Activated CD8-positive, alpha-beta memory T cell treated with anti-CD3 and anti-CD28 coated beads for 36 hours (primary cell): ENCODE results near the gene MPP3. TPM values are rescaled to one million over a fixed set of nuclear protein-coding genes. Genes with fewer than 3 reads are reported as not detected.

Experiments
- CTCF ChIA-PET: fragments of 350-600 bp; sonication (Branson Sonifier 250); formaldehyde crosslinking; loops from one replicate; lab custom pipeline; 2021; ENCODE audit warnings: antibody characterized with exemption; lab: Charles Lee
- POLR2A ChIA-PET: fragments of 350-600 bp; sonication (Branson Sonifier 250); formaldehyde crosslinking; loops from one replicate; lab custom pipeline; 2021; ENCODE audit warnings: antibody characterized with exemption; lab: Charles Lee
- total RNA-seq, 2 experiments: library from RNA; stranded (reverse); gene quantifications; one replicate each; pipeline ENCODE4 v1.2.3, GENCODE V29; 2021

Gene MPP3
- total RNA-seq, 2 experiments from 2014 or later, result 0.40 to 0.78 TPM

DNA sequence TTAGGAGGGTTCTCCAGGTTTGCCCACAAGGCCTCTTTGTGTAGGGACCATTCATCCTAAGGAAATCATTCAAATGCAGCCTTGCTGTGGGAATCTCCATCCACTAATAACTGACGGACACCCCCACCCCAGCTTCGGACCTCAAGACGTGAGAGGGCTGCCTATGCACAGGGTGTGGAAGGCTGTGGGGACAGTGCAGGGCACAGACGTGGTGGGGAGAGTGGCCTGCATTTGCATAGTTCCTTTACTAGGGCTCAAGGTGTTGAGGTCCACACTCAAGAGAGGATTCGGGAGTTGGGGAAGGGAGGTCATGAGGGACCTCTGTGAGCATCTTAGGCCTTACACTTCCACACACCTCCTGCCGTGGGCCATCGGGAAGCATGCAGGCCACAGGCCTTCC lies 64.0 kb downstream of the MPP3 start:
- POLR2A ChIA-PET, result no interaction called here

DNA sequence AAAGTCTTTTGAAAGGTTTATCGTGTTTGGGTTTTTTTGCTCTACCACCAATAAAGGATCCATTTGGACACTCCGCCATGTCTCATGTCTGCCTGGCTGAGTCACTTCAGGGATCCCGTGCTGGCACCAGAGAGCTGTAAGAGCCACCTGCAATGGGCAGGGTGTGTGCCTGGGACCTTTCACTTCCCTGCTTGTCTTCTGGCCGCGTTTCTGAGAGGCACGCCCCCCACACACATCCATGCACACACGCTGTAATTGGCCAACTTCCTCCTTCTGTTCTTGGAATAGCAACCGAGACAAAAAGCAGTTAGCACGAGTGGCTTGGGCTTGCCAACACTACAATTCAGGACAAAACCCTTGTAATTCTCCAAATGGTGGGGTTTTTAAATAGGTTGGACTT lies 64.6 kb downstream of the MPP3 start:
- ChIA-PET CTCF (interaction anchor here (1.5 to 3.7 kb wide), 2 partner anchors 75 to 79 kb away, joined by 4 to 25 read pairs; no protein-coding TSS in a partner anchor), POLR2A (no interaction called here)

More for the DNA sequence above, 64.0 kb downstream of the MPP3 start:
- CTCF ChIA-PET, result no interaction called here

GRCh38 chr17:43767713-43768059 lies 65.3 kb downstream of the MPP3 start:
- ChIA-PET POLR2A (no interaction called here), CTCF (interaction anchor here (0.6 to 3.7 kb wide), 7 partner anchors 10 to 198 kb away, joined by 3 to 25 read pairs (median 4); partner anchors contain the start of gene DUSP3)

GRCh38 chr17:43767053-43767712 lies 65.8 kb downstream of the MPP3 start:
- ChIA-PET POLR2A (no interaction called here), CTCF (interaction anchor here (0.6 to 3.7 kb wide), 10 partner anchors 8 to 197 kb away, joined by 3 to 25 read pairs (median 4); partner anchors contain the start of gene DUSP3)

GRCh38 chr17:43766413-43767052 lies 66.4 kb downstream of the MPP3 start:
- ChIA-PET CTCF (interaction anchor here (0.7 to 3.7 kb wide), 18 partner anchors 8 to 743 kb away, joined by 3 to 25 read pairs (median 4); partner anchors contain the start of genes CD300LG, CFAP97D1 and DUSP3), POLR2A (interaction anchor here (0.6 kb wide), 1 partner anchor 241 kb away, joined by 3 read pairs; no protein-coding TSS in a partner anchor)

- ChIA-PET POLR2A (interaction anchor here (0.6 kb wide), 1 partner anchor 19 kb away, joined by 4 read pairs; no protein-coding TSS in a partner anchor), CTCF (interaction anchor here (0.6 to 13.2 kb wide), 19 partner anchors 10 to 1756 kb away, joined by 3 to 187 read pairs (median 4); partner anchors contain the start of gene DUSP3)
Observed at GRCh38 chr17:43760254-43760852, 72.6 kb downstream of the MPP3 start.

DNA sequence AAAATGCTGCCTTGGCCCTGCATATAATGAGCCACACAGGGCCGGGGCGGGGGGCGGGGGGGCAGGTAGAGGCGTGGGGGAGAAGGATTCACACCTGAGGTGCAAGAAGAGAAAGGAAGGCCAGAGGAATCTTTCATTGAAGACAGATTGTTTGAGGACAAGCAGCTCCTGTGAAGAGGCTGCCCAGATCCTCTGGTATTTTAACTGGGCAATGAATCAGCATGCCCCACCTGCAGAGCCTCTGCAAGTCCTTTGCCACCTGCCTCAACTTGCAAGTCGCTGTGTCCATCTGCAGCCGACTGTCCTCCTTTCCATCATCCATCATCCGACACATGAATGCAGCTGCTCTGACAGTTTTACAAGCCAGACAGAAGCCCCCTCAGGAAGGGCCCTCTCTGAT lies 73.1 kb downstream of the MPP3 start:
- POLR2A ChIA-PET, result no interaction called here
- CTCF ChIA-PET, result interaction anchor here (1.1 to 13.2 kb wide), 13 partner anchors 9 to 188 kb away, joined by 3 to 187 read pairs (median 4); no protein-coding TSS in a partner anchor

GRCh38 chr17:43758497-43759174 lies 74.3 kb downstream of the MPP3 start, which contains the start of gene SOST:
Gene SOST, minus strand, starts transcription at chr17:43758791. Its CDS starts 50 bp downstream, at chr17:43758741.
- ChIA-PET CTCF (interaction anchor here (1.1 to 13.2 kb wide), 8 partner anchors 15 to 182 kb away, joined by 3 to 187 read pairs (median 4); no protein-coding TSS in a partner anchor), POLR2A (no interaction called here)

DNA sequence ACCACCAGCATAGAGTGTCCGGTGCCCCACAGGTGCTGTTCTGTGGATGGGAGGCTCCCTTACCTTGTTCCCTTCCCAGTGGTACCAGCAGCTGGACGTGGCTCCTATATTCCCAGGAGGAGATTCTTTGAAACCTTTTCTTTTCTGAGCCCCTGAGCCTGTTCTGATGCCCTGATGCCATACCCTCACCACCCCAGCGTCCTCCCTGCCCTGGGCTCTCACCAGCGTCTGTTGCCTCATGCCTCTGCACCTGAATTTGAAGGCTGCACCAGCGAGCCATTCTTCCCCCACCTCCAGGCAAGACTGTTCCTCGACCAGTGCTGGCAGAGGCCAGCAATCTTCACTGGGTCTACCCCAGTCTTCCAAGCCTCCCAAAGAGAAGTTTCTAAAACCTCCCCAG lies 74.9 kb downstream of the MPP3 start:
- ChIA-PET POLR2A (no interaction called here), CTCF (interaction anchor here (0.6 to 13.2 kb wide), 5 partner anchors 41 to 181 kb away, joined by 3 to 187 read pairs (median 3); no protein-coding TSS in a partner anchor)

GRCh38 chr17:43757171-43757660 lies 75.7 kb downstream of the MPP3 start:
- POLR2A ChIA-PET, result no interaction called here
- CTCF ChIA-PET, result interaction anchor here (1.2 to 13.2 kb wide), 2 partner anchors 40 to 62 kb away, joined by 3 to 187 read pairs; no protein-coding TSS in a partner anchor

DNA sequence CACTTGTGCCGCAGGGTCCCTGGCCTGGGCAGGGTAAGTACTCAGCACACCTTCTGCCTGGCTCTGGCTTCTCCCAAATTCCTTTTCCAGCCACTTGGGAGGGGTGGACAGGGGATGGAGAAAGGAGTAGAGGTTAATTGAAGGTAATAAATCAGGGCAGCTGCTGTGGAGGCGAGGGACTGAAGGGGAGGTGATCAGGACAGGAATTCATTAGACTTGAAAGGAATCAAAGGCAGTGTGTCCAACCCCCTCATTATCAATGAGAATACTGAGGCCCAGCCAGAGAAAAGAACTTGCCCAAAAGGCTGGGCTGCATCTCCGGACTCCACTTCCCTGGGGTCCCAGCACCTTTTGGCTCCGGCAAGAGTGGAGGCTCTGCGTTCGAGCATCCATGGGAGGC lies 76.7 kb downstream of the MPP3 start:
- CTCF ChIA-PET, result interaction anchor here (1.5 to 13.2 kb wide), 2 partner anchors 11 to 61 kb away, joined by 4 to 187 read pairs; no protein-coding TSS in a partner anchor
- POLR2A ChIA-PET, result no interaction called here

GRCh38 chr17:43755389-43755875 lies 77.5 kb downstream of the MPP3 start:
- POLR2A ChIA-PET, result no interaction called here
- CTCF ChIA-PET, result interaction anchor here (1.5 to 13.2 kb wide), 2 partner anchors 12 to 60 kb away, joined by 4 to 187 read pairs; no protein-coding TSS in a partner anchor

GRCh38 chr17:43754947-43755346 lies 78.0 kb downstream of the MPP3 start:
- CTCF ChIA-PET, result interaction anchor here (1.5 to 13.2 kb wide), 2 partner anchors 12 to 59 kb away, joined by 4 to 187 read pairs; no protein-coding TSS in a partner anchor
- POLR2A ChIA-PET, result no interaction called here

DNA sequence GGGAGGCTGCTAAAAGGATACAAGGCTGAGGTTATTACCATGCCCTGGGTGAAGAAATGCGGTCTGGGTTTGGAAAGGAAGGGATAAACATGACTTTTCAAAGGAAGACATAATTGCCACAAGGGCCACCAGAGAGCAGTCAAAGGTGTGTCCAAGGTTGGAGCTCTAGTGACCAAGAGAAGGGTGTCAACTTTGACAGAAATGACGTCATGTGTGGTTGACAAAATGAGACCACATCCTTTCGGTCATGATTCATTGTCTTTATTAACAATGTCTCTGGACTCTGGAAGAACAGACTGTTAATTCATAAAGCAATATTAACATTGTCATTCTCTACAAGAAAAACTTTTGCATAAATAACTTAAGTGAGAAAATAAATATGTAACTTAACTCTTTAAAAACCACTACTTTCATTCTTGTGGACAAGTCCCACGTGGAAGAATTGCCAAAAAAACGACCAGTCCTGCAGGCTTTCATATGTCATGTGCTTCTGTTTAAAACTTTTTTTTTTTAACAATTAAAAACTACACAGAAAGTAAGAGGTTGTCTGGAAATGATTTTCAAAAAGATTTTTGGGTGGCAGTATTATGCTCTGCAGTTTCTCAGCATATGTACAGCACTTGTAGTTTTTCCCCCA lies 79.3 kb downstream of the MPP3 start:
- ChIA-PET CTCF (interaction anchor here (1.5 to 13.2 kb wide), 2 partner anchors 22 to 58 kb away, joined by 4 to 187 read pairs; no protein-coding TSS in a partner anchor), POLR2A (no interaction called here)
